Measurements from ENCODE around the gene SCGB1C2. TPM values are rescaled to one million over a fixed set of nuclear protein-coding genes. Genes with fewer than 3 reads are reported as not detected.

SCGB1C2 gene
- total and polyA plus RNA-seq, 12 donors, result not detected

DNA sequence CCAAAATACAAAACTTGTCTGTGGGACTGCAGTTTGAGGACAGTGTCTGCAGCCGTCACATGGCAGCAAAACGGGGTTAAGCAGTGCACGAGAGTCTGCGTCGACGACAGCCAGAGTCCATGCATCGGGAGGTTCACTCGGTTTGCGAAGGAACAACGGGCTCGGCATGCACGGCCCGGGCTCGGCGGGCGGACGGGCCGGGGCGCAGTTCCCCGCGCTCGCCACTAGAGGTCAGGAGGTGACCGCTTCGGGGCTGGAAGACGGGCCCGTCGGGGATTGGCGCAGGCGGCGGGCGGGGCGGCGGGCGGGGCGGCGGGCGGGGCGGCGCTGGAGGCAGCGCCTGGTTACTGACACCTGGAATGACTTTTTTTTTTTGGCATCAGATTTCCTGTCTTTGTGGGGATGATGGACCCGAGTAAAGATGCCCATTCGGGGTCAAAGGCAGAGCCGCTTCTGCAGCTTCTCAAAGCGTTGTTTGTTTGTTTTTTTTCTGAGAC lies 6.5 kb downstream of the SCGB1C2 start:
- 1 to 12% (median 2%) methylated on average over 18 to 44 of the region's 44 CpGs for WGBS, 4 donors
- Histone ChIP-seq H3K9me3 (replicated peaks in 1 of 3) (no peaks in the 10 kb centered on the region), H3K4me3 (no peak overlapping the region), H3K27ac (no peak overlapping the region), H3K36me3 (replicated peaks in 1 of 2) (no peaks in the 10 kb centered on the region), H3K4me1 (replicated peaks in 1 of 2) (no peaks in the 10 kb centered on the region), H3K27me3 (no peaks in the 10 kb centered on the region)
- intact Hi-C loops (cut with DNase I), result loop anchor here in 1 of 2 donors (2.0 to 5.0 kb wide), 2 partner anchors 243 to 558 kb away; no protein-coding TSS in a partner anchor
- peak; percentile 74 to 89 (median 81) for DNase-seq
- no peak for TF ChIP-seq POLR2A (IDR thresholded peaks at IDR 0.05)
- TF ChIP-seq, protein P1, sequence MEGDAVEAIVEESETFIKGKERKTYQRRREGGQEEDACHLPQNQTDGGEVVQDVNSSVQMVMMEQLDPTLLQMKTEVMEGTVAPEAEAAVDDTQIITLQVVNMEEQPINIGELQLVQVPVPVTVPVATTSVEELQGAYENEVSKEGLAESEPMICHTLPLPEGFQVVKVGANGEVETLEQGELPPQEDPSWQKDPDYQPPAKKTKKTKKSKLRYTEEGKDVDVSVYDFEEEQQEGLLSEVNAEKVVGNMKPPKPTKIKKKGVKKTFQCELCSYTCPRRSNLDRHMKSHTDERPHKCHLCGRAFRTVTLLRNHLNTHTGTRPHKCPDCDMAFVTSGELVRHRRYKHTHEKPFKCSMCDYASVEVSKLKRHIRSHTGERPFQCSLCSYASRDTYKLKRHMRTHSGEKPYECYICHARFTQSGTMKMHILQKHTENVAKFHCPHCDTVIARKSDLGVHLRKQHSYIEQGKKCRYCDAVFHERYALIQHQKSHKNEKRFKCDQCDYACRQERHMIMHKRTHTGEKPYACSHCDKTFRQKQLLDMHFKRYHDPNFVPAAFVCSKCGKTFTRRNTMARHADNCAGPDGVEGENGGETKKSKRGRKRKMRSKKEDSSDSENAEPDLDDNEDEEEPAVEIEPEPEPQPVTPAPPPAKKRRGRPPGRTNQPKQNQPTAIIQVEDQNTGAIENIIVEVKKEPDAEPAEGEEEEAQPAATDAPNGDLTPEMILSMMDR (IDR thresholded peaks at IDR 0.05), result peak; percentile 66 to 98 (median 90)

DNA sequence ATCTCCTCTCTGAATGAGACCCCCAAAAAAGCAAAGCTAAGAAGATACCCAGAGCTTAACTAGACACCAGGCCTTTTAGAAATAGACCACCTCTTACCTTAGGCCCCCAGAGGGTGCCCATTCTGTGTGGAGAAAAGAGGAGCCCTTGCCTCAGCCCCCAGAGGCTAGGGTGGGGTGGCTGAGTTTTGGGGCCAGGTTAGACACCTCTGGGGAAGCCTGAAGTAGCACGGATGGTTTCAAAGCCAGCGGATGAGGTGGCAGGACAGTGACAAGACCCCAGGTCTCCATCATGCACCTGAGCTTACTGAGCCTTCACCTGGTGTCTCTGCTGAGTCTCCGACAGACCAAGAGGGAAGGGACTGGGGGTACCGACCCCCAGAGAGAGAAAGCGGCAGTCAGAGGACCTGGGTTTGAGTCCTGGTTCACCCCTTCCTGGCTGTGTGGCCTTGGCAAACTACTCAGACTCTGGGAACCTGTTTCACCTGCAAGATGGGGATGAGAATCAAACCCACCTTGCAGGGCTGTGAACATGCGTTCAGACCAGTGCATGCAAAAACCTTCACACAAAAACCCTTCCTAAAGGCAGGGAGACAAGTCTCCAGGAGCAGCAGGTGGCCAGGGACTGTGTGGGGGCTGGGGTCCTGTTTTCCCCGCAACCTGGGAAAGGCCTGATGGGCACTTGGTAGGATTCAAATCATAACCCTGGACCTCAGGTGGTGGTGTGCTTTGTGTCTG lies 7.7 kb downstream of the SCGB1C2 start:
- TF ChIP-seq POLR2A (IDR thresholded peaks at IDR 0.05), result no peak
- TF ChIP-seq, protein P1 (IDR thresholded peaks at IDR 0.05), result no peak
- no peaks in the 10 kb centered on the region for H3K27me3 ChIP-seq
- no peak overlapping the region for H3K27ac ChIP-seq
- no peaks in the 10 kb centered on the region for H3K4me1 ChIP-seq (replicated peaks in 1 of 2)
- intact Hi-C loops (cut with DNase I), result loop anchor here in 1 of 2 donors (2.0 to 5.0 kb wide), 2 partner anchors 242 to 557 kb away; no protein-coding TSS in a partner anchor
- no peaks in the 10 kb centered on the region for H3K36me3 ChIP-seq (replicated peaks in 1 of 2)
- H3K4me3 ChIP-seq, result no peak overlapping the region
- peak; percentile 0 to 51 (median 10) for DNase-seq
- H3K9me3 ChIP-seq (replicated peaks in 1 of 3), result no peaks in the 10 kb centered on the region
- WGBS, 4 donors, result 74 to 94% (median 78%) methylated on average over 4 to 7 of the region's 7 CpGs

DNA sequence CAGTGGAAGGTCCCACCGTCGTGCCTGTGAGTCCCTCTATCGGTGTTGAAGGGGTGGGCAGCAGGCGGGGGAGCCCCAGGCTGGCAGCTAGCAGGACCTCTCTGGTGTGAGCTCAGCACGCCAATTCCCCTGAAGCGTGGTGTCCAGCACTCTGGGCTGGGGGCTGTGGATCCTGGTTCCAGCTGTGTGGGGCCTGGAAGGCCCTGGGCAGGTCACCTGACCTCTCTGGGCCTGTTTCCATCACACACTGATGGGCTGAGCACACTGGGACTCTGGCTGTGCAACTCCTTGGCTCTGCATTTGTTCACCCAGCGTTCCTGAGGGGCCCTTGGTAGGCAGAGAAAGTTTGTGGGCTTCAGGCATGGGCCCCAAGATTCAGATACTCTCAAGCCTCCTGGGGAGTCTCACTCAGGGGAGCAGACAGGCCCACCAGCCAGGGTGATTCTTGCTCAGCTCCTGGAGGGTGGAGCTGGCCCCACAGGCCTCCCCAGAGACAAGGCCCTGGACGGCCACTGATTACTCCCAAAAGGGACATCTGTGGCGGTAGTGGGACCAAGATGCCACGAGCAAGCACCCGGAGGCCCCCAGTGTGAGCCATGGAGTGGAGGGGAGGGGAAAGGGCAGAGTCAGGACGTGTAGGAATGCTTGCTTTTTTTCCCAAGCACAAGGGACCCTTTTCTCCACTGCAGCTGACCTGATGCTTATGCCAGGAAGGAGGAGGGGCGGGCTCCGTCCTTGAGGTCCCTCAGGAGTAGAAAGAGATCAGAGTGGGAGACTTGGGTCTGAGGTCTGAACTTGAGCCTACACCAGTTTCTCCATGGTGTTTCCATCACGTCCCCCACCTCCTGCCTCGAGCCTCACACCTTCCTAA lies 8.5 kb downstream of the SCGB1C2 start:
- intact Hi-C loops (cut with DNase I), result loop anchor here in 1 of 2 donors (2.0 kb wide), 1 partner anchor 241 kb away; no protein-coding TSS in a partner anchor
- Histone ChIP-seq H3K9me3 (replicated peaks in 1 of 3) (no peaks in the 10 kb centered on the region), H3K36me3 (replicated peaks in 1 of 2) (no peaks in the 10 kb centered on the region), H3K27me3 (no peaks in the 10 kb centered on the region), H3K4me3 (no peak overlapping the region), H3K27ac (no peak overlapping the region), H3K4me1 (replicated peaks in 1 of 2) (no peaks in the 10 kb centered on the region)
- peak in 6 of 7 donors; percentile 0 to 48 (median 10) for DNase-seq
- TF ChIP-seq, protein P1 (IDR thresholded peaks at IDR 0.05), result no peak
- TF ChIP-seq POLR2A (IDR thresholded peaks at IDR 0.05), result no peak
- 83 to 89% (median 88%) methylated on average over 12 to 16 of the region's 16 CpGs for WGBS, 4 donors

DNA sequence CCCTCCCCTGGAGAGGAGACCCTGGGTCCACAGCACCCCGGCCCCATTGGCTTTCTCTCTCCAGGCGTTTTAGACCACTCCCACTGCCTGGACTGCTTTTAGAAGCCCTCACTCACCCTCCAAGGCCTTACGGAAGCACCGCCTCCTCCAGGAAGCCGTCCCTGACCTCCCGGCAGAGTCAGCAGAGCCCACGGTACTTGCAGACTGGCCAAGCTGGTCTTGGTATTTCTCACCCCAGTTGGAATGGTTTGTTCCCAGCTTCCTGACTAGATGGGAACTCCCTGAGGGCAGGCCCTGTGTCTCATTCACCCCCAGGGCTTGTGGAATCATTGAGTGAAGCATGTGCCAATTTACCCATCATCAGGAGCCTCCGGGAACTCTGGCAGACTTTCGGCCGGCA lies 9.2 kb downstream of the SCGB1C2 start:
- Histone ChIP-seq H3K27ac (no peak overlapping the region), H3K27me3 (no peaks in the 10 kb centered on the region), H3K36me3 (replicated peaks in 1 of 2) (no peaks in the 10 kb centered on the region), H3K9me3 (replicated peaks in 1 of 3) (no peaks in the 10 kb centered on the region), H3K4me3 (no peak overlapping the region), H3K4me1 (replicated peaks in 1 of 2) (no peaks in the 10 kb centered on the region)
- intact Hi-C loops (cut with DNase I), result no loop called here
- WGBS, 4 donors, result 81 to 91% (median 89%) methylated on average over 10 of the region's 10 CpGs
- peak in 4 of 7 donors; percentile 0 to 16 (median 11) for DNase-seq
- no peak for TF ChIP-seq POLR2A (IDR thresholded peaks at IDR 0.05)
- TF ChIP-seq, protein P1 (IDR thresholded peaks at IDR 0.05), result no peak
